Measurements from ENCODE around the gene AFF3.

Gene AFF3

DNA sequence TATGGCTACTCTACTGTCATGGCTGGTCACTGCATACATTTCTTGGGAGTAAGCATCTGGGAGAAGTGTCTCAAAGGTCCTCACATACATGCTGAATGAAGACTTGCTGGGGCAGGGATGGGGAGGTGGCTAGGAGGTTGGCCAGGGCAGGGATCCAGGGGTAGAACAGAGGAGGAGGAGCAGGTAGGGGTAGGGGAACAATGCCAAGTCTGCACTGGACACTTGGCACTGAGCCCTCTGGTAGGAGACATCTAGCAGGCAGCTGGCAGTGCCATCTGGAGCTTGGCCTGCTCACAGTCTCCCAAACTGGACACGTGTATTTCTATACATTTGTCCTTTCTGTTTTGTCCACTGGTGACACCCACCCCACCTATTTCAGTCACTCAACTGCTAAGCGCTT, 589.9 kb downstream of the AFF3 start:
- no peak for DNase-seq (ENCODE audit: extremely low spot score)
- POLR2A ChIA-PET, result no interaction called here
- TF ChIP-seq, protein P1, sequence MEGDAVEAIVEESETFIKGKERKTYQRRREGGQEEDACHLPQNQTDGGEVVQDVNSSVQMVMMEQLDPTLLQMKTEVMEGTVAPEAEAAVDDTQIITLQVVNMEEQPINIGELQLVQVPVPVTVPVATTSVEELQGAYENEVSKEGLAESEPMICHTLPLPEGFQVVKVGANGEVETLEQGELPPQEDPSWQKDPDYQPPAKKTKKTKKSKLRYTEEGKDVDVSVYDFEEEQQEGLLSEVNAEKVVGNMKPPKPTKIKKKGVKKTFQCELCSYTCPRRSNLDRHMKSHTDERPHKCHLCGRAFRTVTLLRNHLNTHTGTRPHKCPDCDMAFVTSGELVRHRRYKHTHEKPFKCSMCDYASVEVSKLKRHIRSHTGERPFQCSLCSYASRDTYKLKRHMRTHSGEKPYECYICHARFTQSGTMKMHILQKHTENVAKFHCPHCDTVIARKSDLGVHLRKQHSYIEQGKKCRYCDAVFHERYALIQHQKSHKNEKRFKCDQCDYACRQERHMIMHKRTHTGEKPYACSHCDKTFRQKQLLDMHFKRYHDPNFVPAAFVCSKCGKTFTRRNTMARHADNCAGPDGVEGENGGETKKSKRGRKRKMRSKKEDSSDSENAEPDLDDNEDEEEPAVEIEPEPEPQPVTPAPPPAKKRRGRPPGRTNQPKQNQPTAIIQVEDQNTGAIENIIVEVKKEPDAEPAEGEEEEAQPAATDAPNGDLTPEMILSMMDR (IDR thresholded peaks at IDR 0.05; ENCODE audit: control extremely low read depth, extremely low read depth, low read depth, missing control alignments), result no peak
- CTCF ChIA-PET, result interaction anchor here (0.7 to 1.5 kb wide), 3 partner anchors 697 to 903 kb away, joined by 3 read pairs; no protein-coding TSS in a partner anchor

DNA sequence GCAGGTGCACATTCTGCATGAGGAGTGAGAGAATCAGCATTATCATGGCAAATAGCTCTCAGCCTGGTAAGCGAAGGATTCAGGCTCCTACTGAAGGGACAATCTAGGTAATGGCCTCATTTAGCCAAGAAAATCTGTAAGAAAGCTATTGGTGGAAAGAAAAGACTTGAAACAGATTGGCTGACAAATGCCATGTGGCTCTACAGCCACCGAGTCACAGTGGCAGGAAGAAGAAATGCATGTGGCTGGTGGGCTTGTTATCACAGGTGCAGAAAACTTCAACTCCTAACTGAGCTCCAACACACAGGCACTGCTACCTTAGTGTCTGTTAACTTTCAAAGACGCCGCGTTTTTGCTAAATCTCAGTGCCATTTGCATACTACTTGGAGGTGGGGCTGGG, 592.0 kb downstream of the AFF3 start:
- ChIA-PET POLR2A (no interaction called here), CTCF (interaction anchor here (1.8 kb wide), 1 partner anchor 9 kb away, joined by 6 read pairs; no protein-coding TSS in a partner anchor)
- DNase-seq (ENCODE audit: extremely low spot score), result no peak
- TF ChIP-seq, protein P1 (IDR thresholded peaks at IDR 0.05; ENCODE audit: control extremely low read depth, extremely low read depth, low read depth, missing control alignments), result no peak

DNA sequence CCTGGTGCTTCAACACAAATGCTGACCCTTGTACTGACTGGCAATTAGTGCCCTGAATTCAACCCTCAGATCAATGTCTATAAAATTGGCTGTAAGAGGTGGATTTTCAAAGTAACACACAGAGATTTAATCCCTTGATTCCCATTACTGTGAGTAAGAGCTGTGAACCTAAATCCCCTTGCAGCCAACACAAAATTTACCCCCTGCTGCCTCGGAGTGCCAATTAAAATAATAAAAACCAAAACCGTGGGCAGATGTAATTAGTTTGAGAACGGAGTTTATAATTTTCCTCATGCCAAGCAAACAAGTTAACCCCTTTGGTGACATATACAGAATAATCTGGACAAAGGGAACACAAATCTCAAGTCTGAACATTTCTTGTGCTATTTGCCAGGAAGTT, 596.8 kb downstream of the AFF3 start:
- POLR2A ChIA-PET, result no interaction called here
- no peak for DNase-seq (ENCODE audit: extremely low spot score)
- CTCF ChIA-PET, result interaction anchor here (1.8 kb wide), 1 partner anchor 14 kb away, joined by 8 read pairs; no protein-coding TSS in a partner anchor
- TF ChIP-seq, protein P1 (IDR thresholded peaks at IDR 0.05; ENCODE audit: control extremely low read depth, extremely low read depth, low read depth, missing control alignments), result no peak

DNA sequence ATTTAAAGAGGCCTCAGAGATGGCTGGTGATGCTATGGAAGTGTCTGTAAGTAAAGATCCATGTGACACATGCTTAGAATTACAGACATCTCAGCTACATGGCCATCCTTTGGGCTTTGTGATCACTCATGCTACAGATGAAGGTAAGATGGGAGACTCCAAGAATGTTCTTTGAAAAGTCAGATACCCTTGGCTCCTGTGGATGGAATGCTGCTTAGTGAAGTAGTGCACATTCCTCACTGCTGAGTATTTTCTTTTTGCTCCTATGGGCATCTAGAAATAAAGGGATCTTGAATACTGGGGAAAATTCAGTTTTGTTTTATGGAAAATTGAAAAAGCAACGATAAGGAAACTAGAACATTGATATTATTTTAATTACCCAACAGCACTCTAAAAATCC, 597.3 kb downstream of the AFF3 start:
- CTCF ChIA-PET, result interaction anchor here (1.8 kb wide), 1 partner anchor 14 kb away, joined by 8 read pairs; no protein-coding TSS in a partner anchor

DNA sequence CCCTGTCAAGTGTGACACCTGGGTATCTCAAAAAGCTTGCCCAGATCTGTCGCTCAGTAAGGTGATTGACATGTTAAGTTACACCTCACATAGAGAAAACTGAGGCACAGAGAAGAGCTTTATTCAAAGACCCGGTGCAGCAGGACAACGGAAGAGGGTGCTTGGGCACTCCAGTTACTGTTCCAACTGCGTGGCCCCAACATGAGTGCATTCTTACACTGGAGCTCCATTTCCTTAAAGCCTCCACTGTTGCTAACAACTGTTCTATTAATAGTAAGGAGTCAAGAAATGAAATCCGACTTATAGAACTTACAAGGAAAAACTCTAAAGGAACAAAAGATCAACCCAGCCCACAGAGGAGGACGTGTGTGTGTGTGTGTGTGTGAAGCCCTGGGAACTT, 597.8 kb downstream of the AFF3 start:
- no peak for DNase-seq (ENCODE audit: extremely low spot score)
- CTCF ChIA-PET, result interaction anchor here (1.8 kb wide), 1 partner anchor 15 kb away, joined by 8 read pairs; no protein-coding TSS in a partner anchor
- POLR2A ChIA-PET, result no interaction called here
- TF ChIP-seq, protein P1 (IDR thresholded peaks at IDR 0.05; ENCODE audit: control extremely low read depth, extremely low read depth, low read depth, missing control alignments), result no peak

More for the DNA sequence above, 597.3 kb downstream of the AFF3 start:
- TF ChIP-seq, protein P1 (IDR thresholded peaks at IDR 0.05; ENCODE audit: control extremely low read depth, extremely low read depth, low read depth, missing control alignments), result no peak
- POLR2A ChIA-PET, result no interaction called here
- no peak for DNase-seq (ENCODE audit: extremely low spot score)

DNA sequence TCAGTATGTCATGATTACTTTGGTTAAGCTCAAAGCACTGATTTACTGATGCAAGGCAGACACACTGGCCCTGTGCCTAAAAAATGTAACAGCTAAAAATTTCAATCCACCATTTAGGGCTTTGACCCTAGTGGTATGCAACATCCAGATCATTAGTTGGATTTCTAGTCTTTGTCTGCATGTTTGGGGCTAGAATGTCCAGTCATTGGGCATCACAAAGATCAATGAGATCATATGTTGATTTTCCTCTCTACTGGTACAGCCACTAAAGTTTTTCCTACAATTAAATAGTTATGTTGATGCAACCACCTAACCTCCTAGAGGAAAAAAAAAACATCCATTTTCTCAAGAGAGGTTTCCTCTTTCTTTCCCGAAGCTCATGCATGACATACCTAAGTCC, 599.1 kb downstream of the AFF3 start:
- ChIA-PET POLR2A (no interaction called here), CTCF (interaction anchor here (1.1 kb wide), 1 partner anchor 17 kb away, joined by 3 read pairs; no protein-coding TSS in a partner anchor)
- TF ChIP-seq, protein P1 (IDR thresholded peaks at IDR 0.05; ENCODE audit: control extremely low read depth, extremely low read depth, low read depth, missing control alignments), result no peak
- no peak for DNase-seq (ENCODE audit: extremely low spot score)
